Measurements from ENCODE around the gene BICDL1.

Gene BICDL1

DNA sequence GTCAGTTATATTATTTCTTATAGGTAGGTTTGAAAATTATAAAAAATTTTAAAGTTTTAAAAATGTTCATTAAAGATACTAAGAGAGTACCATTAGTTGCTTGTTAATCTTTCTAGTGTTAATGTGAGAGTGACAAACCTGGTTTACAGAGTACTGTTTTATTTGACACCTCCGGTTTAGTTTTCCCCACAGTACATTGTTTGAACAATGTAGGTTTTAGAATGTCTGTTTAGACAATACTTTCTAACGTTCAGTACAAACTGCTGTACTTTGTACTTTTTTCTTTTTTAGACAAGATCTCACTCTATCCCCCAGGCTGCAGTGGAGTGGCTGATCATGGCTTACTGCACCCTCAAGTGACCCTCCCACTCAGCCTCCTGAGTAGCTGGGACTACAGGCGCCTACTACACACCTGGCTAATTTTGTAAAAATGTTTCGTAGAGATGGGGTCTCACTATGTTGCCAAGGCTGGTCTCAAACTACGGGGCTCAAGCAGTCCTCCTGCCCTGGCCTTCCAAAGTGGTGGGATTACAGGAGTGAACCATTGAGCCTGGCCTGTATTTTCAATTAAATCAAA lies 3.2 kb downstream of the BICDL1 start:
- TF ChIP-seq, protein P1, sequence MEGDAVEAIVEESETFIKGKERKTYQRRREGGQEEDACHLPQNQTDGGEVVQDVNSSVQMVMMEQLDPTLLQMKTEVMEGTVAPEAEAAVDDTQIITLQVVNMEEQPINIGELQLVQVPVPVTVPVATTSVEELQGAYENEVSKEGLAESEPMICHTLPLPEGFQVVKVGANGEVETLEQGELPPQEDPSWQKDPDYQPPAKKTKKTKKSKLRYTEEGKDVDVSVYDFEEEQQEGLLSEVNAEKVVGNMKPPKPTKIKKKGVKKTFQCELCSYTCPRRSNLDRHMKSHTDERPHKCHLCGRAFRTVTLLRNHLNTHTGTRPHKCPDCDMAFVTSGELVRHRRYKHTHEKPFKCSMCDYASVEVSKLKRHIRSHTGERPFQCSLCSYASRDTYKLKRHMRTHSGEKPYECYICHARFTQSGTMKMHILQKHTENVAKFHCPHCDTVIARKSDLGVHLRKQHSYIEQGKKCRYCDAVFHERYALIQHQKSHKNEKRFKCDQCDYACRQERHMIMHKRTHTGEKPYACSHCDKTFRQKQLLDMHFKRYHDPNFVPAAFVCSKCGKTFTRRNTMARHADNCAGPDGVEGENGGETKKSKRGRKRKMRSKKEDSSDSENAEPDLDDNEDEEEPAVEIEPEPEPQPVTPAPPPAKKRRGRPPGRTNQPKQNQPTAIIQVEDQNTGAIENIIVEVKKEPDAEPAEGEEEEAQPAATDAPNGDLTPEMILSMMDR (IDR thresholded peaks at IDR 0.05), result no peak

DNA sequence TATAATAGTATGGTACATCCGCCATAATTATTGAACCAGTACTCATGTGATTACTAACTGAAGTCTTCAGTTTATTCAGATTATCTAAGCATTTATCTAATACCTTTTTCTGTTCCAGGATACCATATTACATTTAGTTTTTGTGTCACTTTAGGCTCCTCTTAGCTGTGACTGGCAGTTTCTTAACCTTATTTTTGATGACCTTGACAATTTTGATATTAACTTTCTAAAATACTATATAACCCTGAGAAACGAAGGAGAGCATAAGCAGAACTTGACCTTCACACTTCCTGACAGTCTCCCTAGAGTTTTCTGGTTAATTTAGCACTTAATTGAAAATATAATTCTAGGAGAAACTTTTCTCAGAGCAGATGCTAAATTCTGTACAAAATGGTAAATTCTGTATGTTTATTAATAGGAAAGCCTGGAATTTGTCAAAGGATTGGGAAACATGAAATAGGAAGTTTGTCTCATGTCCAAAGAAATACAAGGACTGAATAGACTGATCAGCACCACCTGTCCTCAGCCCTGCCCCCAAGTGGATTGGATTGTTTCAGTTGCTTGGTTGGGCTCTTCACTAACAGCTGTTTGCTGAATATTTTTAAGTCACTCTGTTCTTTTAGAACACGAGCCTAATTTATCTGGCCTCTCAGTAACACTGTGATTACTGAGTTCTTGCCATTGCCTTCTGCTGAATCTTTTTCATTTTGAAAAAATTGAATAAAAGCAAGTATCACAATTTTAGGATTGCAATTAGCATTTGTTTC lies 6.0 kb downstream of the BICDL1 start:
- TF ChIP-seq, protein P1 (IDR thresholded peaks at IDR 0.05), result no peak

DNA sequence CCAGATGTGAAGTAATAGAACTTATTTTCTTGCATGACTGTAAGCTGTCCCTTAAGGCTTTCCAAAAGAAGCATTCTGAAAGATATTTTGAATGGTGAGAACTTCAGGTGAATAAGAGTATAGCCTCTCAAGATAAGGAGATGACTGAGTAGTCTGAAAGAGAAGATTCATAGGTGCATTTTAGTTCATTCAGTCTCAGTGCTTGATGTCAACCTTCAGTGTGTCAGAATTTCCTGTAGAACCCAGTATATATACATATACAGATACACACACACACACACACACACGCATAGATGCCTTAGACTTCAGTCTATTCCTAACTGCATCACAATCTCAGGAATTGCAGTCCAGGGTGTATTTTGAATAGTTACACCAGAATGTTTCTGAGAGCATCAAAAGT lies 7.4 kb downstream of the BICDL1 start:
- TF ChIP-seq, protein P1 (IDR thresholded peaks at IDR 0.05), result no peak

DNA sequence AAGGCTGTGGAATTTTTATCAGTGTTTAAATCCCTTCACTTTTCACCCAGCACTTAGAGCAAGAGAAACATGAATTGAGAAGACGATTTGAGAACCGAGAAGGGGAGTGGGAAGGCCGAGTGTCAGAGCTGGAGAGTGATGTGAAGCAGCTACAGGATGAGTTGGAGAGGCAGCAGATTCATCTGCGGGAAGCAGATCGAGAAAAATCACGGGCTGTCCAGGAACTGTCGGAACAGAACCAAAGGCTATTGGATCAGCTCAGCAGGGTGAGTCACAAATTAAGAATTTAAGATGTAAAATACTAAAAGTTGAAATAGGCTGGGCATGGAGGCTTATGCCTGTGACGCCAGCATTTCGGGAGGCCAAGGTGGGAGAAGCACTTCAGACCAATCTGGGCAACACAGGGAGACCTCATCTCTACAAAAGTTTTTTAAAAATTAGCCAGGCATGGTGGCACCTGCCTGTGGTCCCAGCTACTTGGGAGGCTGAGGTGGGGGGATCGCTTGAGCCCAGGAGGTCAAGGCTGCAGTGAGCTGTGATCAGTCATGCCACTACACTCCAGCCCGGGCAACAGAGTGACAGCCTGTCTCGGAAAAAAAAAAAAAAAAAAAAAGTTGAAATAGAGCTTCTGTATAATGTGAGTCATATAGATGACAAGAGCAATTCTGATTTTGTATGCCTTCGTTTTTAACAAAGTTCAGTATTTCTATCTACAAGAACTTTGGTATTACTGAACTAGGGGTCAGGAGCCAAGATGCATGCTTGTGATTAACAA lies 9.6 kb downstream of the BICDL1 start:
- TF ChIP-seq, protein P1 (IDR thresholded peaks at IDR 0.05), result no peak

DNA sequence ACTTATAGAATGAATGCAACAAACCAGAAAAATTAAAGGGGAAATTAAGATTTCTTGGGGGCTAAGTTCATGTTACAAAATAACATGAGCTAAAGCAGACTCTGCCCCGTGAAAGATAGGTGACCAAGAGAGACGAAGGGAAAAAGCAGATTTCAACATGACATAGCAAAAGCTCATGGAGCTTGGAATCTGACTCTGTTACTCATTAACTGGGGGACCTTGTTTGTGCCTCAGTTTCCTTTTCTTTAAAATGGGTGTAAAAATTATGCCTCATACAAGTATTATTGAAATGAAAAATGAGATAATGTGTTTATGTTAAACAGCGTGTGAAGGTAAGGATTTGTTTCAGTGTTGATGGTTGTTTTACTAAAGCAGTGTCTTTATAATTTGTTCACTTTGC lies 11.5 kb downstream of the BICDL1 start:
- TF ChIP-seq, protein P1 (IDR thresholded peaks at IDR 0.05), result no peak

DNA sequence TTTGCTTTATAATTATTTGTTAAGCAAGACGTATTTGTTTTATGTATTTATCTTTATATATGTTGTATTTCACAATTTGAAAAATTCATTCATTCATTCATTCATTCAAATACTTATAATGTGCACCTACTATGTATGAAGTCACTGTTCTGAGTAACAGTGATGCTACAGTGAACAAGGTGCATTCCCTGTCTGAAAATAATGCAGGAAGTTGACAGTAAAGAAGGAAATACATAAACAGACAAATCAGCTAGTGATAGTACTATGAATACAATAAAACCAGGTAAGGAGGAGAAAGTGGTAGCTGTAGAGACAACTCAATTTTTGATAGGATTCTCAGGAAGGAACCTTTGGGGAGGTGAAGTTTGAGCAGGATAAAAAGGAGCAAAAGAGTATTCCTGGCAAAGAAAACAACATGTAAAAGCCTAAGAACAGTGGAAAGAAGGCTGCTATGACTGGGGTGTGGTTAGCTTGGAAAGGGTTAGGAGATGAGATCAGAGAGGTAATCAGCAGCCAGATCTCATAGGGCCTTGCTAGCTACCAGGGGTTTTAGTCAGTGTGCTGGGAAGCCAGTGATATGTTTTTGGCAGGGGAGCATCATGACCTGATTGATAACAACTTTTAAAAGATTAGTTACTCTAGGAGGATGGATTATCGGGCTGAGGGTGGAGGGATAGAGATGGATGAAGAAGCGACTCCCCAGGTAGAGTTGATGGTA lies 17.4 kb downstream of the BICDL1 start:
- TF ChIP-seq, protein P1 (IDR thresholded peaks at IDR 0.05), result no peak

DNA sequence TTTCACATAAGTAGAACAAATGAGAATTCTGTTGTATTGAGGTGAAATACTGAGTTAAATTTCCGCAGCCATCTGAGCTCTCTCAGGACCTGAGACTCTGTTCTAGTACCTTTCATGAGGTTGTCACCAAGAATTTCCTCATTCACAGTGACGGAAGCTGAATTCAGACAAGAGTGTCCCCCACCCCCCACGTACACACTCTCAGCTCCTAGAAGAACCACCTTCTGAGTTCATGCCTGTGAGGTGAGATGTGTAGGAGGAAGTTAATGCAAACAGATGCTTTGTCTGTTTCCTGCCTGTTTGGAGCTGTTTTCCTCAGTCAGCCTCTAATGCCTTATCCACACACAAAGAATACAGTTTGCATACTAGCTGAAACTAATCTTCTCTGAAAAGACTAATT lies 18.2 kb downstream of the BICDL1 start:
- TF ChIP-seq, protein P1 (IDR thresholded peaks at IDR 0.05), result no peak

Measured in LNCAP (cell line).